H9 (cell line): ENCODE data around the gene MIB2. TPM values are rescaled to one million over a fixed set of nuclear protein-coding genes. Genes with fewer than 3 reads are reported as not detected.

ENCODE experiments used
- DNase-seq: peaks from one replicate; pipeline ENCODE4 v3.0.0-alpha.2; 2017
- H2AFZ ChIP-seq: one replicate; pipeline ENCODE4 v1.6.1; 2013; ENCODE audit warnings: mild to moderate bottlenecking, low read length, control low read depth, moderate library complexity
- H2AK5ac ChIP-seq: 2 replicates; pipeline ENCODE4 v1.6.1; 2013; ENCODE audit warnings: low read length, control low read depth, mixed read lengths; ENCODE audit not compliant: insufficient read length
- H2BK120ac ChIP-seq: one replicate; pipeline ENCODE4 v1.6.1; 2013; ENCODE audit warnings: low read depth, mild to moderate bottlenecking, low read length, control low read depth, inconsistent platforms; ENCODE audit not compliant: poor library complexity, severe bottlenecking
- H2BK12ac ChIP-seq: 2 replicates; pipeline ENCODE4 v1.6.1; 2013; ENCODE audit warnings: low read length, control low read depth, mixed read lengths, low read depth; ENCODE audit not compliant: insufficient read length
- H2BK15ac ChIP-seq: 2 replicates; pipeline ENCODE4 v1.6.1; 2013; ENCODE audit warnings: low read depth, low read length, control low read depth
- H2BK20ac ChIP-seq: one replicate; pipeline ENCODE4 v1.6.1; 2013; ENCODE audit warnings: low read depth, mild to moderate bottlenecking, low read length, control low read depth, inconsistent platforms; ENCODE audit not compliant: poor library complexity, severe bottlenecking
- H2BK5ac ChIP-seq: 2 replicates; pipeline ENCODE4 v1.6.1; 2013; ENCODE audit warnings: low read length, control low read depth, mixed read lengths; ENCODE audit not compliant: insufficient read length
- H3K14ac ChIP-seq: 2 replicates; pipeline ENCODE4 v1.6.1; 2013; ENCODE audit warnings: low read length, control low read depth; ENCODE audit not compliant: insufficient read depth
- H3K18ac ChIP-seq: 2 replicates; pipeline ENCODE4 v1.6.1; 2013; ENCODE audit warnings: low read depth, mild to moderate bottlenecking, mixed read lengths, low read length, control low read depth; ENCODE audit not compliant: insufficient read length
- H3K23ac ChIP-seq: 2 replicates; pipeline ENCODE4 v1.6.1; 2013; ENCODE audit warnings: low read length, control low read depth, mixed read lengths, low read depth; ENCODE audit not compliant: insufficient read length
- H3K23me2 ChIP-seq: 2 replicates; pipeline ENCODE4 v1.6.1; 2013; ENCODE audit warnings: low read depth, mild to moderate bottlenecking, mixed read lengths, low read length, control low read depth; ENCODE audit not compliant: insufficient read length, poor library complexity, severe bottlenecking
- H3K27ac ChIP-seq: 2 replicates; pipeline ENCODE4 v1.5.1; 2013; ENCODE audit warnings: low read length, control low read depth, mixed read lengths, low read depth; ENCODE audit not compliant: insufficient read length
- H3K27me3 ChIP-seq: 2 replicates; pipeline ENCODE4 v1.6.1; 2013; ENCODE audit warnings: low read length, control low read depth, inconsistent platforms; ENCODE audit not compliant: insufficient read depth
- H3K4ac ChIP-seq: 2 replicates; pipeline ENCODE4 v1.6.1; 2013; ENCODE audit warnings: low read depth, mild to moderate bottlenecking, control low read depth, inconsistent platforms, low read length, moderate library complexity
- H3K4me1 ChIP-seq: 2 replicates; pipeline ENCODE4 v1.6.1; 2013; ENCODE audit warnings: low read length, control low read depth, inconsistent platforms; ENCODE audit not compliant: insufficient read depth
- H3K4me2 ChIP-seq: 2 replicates; pipeline ENCODE4 v1.6.1; 2013; ENCODE audit warnings: low read length, control low read depth, mixed read lengths; ENCODE audit not compliant: insufficient read length, insufficient read depth
- H3K56ac ChIP-seq: 2 replicates; pipeline ENCODE4 v1.6.1; 2013; ENCODE audit warnings: low read depth, mild to moderate bottlenecking, mixed read lengths, low read length, control low read depth; ENCODE audit not compliant: insufficient read length
- H3K79me1 ChIP-seq: 2 replicates; pipeline ENCODE4 v1.6.1; 2013; ENCODE audit warnings: low read depth, mild to moderate bottlenecking, moderate library complexity, low read length, control low read depth, inconsistent platforms; ENCODE audit not compliant: insufficient read depth, poor library complexity, severe bottlenecking
- H3K79me2 ChIP-seq: 2 replicates; pipeline ENCODE4 v1.6.1; 2013; ENCODE audit warnings: low read length, control low read depth, inconsistent platforms; ENCODE audit not compliant: insufficient read depth
- H3K9ac ChIP-seq: 2 replicates; pipeline ENCODE4 v1.6.1; 2013; ENCODE audit warnings: low read length, control low read depth, mixed read lengths; ENCODE audit not compliant: insufficient read length; ENCODE audit errors: extremely low read depth
- H3K9me3 ChIP-seq: one replicate; pipeline ENCODE4 v1.6.1; 2013; ENCODE audit warnings: low read depth, low read length, inconsistent platforms; ENCODE audit not compliant: control insufficient read depth
- H3T11ph ChIP-seq: one replicate; pipeline ENCODE4 v1.6.1; 2013; ENCODE audit warnings: mild to moderate bottlenecking, low read length, control low read depth, inconsistent platforms
- H4K20me1 ChIP-seq: one replicate; pipeline ENCODE4 v1.6.1; 2013; ENCODE audit not compliant: control insufficient read depth, insufficient read length, insufficient read depth
- H4K5ac ChIP-seq: 2 replicates; pipeline ENCODE4 v1.6.1; 2013; ENCODE audit warnings: low read depth, mild to moderate bottlenecking, mixed read lengths, low read length, control low read depth; ENCODE audit not compliant: insufficient read length
- H4K8ac ChIP-seq: replicated peaks from 2 replicates; pipeline ENCODE4 v1.6.1; 2013; ENCODE audit warnings: low read length, control low read depth, mixed read lengths, low read depth; ENCODE audit not compliant: insufficient read length
- H4K91ac ChIP-seq: 2 replicates; pipeline ENCODE4 v1.6.1; 2013; ENCODE audit warnings: low read depth, mild to moderate bottlenecking, moderate library complexity, mixed read lengths, low read length, control low read depth; ENCODE audit not compliant: insufficient read length
- H3K27ac Mint-ChIP-seq, 3 experiments: 2 replicates in 2 of 3; 3 replicates in 1 of 3; pipeline ENCODE4 v1.8.0; 2020 to 2021; ENCODE audit warnings: mixed read lengths in 3 of 3, mild to moderate bottlenecking in 1 of 3, moderate library complexity in 1 of 3
- H3K27me3 Mint-ChIP-seq: 2 replicates; pipeline ENCODE4 v1.8.0; 2021; ENCODE audit warnings: low read depth, mild to moderate bottlenecking, moderate library complexity, mixed read lengths
- H3K36me3 Mint-ChIP-seq, 3 experiments: 2 replicates in 2 of 3; 3 replicates in 1 of 3; pipeline ENCODE4 v1.8.0; 2020 to 2021; ENCODE audit warnings: low read depth in 3 of 3, mixed read lengths in 3 of 3; ENCODE audit not compliant: insufficient read depth in 1 of 3
- H3K4me1 Mint-ChIP-seq, 2 experiments: 2 replicates each; pipeline ENCODE4 v1.8.0; 2020; ENCODE audit warnings: mixed read lengths in 2 of 2
- H3K4me3 Mint-ChIP-seq, 2 experiments: 2 replicates in 1 of 2; 3 replicates in 1 of 2; pipeline ENCODE4 v1.8.0; 2020 to 2021; ENCODE audit warnings: mild to moderate bottlenecking in 2 of 2, mixed read lengths in 2 of 2, moderate library complexity in 1 of 2
- H3K9me3 Mint-ChIP-seq, 2 experiments: 2 replicates in 1 of 2; 3 replicates in 1 of 2; pipeline ENCODE4 v1.8.0; 2020; ENCODE audit warnings: mild to moderate bottlenecking in 2 of 2, mixed read lengths in 2 of 2, moderate library complexity in 1 of 2
- WGBS: extraction: QIAGEN DNeasy Blood & Tissue Kit; methylation state at CpG from one replicate; pipeline ENCODE4 v1.1.7; 2013; ENCODE audit warnings: missing lambda C conversion rate, low lambda C conversion rate, mixed read lengths; ENCODE audit not compliant: insufficient read length; ENCODE audit errors: extremely low coverage; 5-methylcytosine and 5-hydroxymethylcytosine counted together
- total RNA-seq: library from RNA; stranded (reverse); gene quantifications from 2 replicates; pipeline ENCODE4 v1.2.1, GENCODE V29; 2021
- TF ChIP-seq, protein P1 (sequence below): fragments of 200-600 bp; sonication (generic); conservative IDR thresholded peaks from 3 replicates; pipeline ENCODE4 v1.8.0; 2021; ENCODE audit warnings: antibody characterized with exemption, mild to moderate bottlenecking

MIB2 gene
- total RNA-seq, 1 experiment from 2014 or later, result 77.8 TPM

GRCh38 chr1:1617925-1618324, 2.6 kb downstream of the MIB2 start:
- no peak for DNase-seq
- Histone ChIP-seq H3K14ac (no peak overlapping the region), H3K79me1 (no peaks in the 10 kb centered on the region), H3K56ac (no peak overlapping the region), H3K9ac (no peak overlapping the region), H2AFZ (no peak overlapping the region), H2BK12ac (no peak overlapping the region), H2BK20ac (no peak overlapping the region), H2BK5ac (no peak overlapping the region), H3K27me3 (no peaks in the 10 kb centered on the region), H3K18ac (no peak overlapping the region), H4K20me1 (no peaks in the 10 kb centered on the region), H4K8ac (no peak overlapping the region), H2BK15ac (no peak overlapping the region), H3K23ac (no peak overlapping the region), H3K4me2 (no peak overlapping the region), H4K91ac (no peak overlapping the region), H3K79me2 (no peaks in the 10 kb centered on the region), H4K5ac (no peak overlapping the region), H3K4ac (no peak overlapping the region), H3K4me1 (peaks cover 5% of the 10 kb centered on the region; the same call in 1 of the 2 replicates), H3K27ac (no peak overlapping the region), H3T11ph (no peak overlapping the region), H3K23me2 (peaks cover 15% of the 10 kb centered on the region), H2AK5ac (no peak overlapping the region), H2BK120ac (no peak overlapping the region), H3K9me3 (no peaks in the 10 kb centered on the region)
- Mint-ChIP-seq H3K4me1 (peaks cover 16 to 19% of the 10 kb centered on the region in 2 experiments), H3K9me3 (no peaks in the 10 kb centered on the region; a peak in 1 of 5 replicates), H3K36me3 (peaks cover 2 to 15% (median 6%) of the 10 kb centered on the region in 3 experiments; a peak in 6 of 7 replicates), H3K4me3 (peak overlapping the region; percentile 21 to 74; a peak in 3 of 5 replicates), H3K27me3 (no peaks in the 10 kb centered on the region; the same call in 1 of the 2 replicates), H3K27ac (no peak overlapping the region)
- TF ChIP-seq, protein P1, sequence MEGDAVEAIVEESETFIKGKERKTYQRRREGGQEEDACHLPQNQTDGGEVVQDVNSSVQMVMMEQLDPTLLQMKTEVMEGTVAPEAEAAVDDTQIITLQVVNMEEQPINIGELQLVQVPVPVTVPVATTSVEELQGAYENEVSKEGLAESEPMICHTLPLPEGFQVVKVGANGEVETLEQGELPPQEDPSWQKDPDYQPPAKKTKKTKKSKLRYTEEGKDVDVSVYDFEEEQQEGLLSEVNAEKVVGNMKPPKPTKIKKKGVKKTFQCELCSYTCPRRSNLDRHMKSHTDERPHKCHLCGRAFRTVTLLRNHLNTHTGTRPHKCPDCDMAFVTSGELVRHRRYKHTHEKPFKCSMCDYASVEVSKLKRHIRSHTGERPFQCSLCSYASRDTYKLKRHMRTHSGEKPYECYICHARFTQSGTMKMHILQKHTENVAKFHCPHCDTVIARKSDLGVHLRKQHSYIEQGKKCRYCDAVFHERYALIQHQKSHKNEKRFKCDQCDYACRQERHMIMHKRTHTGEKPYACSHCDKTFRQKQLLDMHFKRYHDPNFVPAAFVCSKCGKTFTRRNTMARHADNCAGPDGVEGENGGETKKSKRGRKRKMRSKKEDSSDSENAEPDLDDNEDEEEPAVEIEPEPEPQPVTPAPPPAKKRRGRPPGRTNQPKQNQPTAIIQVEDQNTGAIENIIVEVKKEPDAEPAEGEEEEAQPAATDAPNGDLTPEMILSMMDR, result no peak
- WGBS, result no CpG with 5 or more reads among the region's 6 CpGs
